GM20000 (cell line): Measurements from ENCODE around the gene SLC35A4.
"Not testable (repeated sequence)": the region's sequence is repeated elsewhere in the genome, so short reads cannot be mapped to it uniquely, and the experiment has no call there.

Experiments used
- DNase-seq: peaks from one replicate; pipeline ENCODE4 v3.0.0; 2012; ENCODE audit warnings: low spot score
- TF ChIP-seq, protein P1 (sequence below): IDR thresholded peaks from 2 replicates; pipeline ENCODE4 v1.5.1; 2012; ENCODE audit warnings: mild to moderate bottlenecking, control low read depth; ENCODE audit errors: extremely low read depth, missing control alignments

SLC35A4 gene

DNA sequence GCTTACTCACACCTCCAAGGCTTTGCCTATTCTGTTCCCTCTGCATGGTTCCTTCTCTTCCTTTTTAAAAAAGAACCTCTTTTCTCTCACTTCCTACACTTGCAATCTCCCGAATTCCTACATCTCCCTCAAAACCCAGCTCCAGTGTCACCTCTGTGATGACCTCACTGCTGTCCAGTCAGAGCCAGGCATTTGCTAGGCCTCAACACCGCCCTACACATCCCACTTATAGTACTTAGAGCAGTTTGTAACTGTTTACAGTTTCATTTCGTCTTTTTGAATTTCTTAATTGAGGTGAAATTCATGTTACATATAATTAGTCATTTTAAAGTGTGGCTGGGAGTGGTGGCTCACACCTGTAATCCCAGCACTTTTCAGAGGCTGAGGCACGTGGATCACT lies 37.5 kb downstream of the SLC35A4 start:
- DNase-seq: no peak
- TF ChIP-seq, protein P1, sequence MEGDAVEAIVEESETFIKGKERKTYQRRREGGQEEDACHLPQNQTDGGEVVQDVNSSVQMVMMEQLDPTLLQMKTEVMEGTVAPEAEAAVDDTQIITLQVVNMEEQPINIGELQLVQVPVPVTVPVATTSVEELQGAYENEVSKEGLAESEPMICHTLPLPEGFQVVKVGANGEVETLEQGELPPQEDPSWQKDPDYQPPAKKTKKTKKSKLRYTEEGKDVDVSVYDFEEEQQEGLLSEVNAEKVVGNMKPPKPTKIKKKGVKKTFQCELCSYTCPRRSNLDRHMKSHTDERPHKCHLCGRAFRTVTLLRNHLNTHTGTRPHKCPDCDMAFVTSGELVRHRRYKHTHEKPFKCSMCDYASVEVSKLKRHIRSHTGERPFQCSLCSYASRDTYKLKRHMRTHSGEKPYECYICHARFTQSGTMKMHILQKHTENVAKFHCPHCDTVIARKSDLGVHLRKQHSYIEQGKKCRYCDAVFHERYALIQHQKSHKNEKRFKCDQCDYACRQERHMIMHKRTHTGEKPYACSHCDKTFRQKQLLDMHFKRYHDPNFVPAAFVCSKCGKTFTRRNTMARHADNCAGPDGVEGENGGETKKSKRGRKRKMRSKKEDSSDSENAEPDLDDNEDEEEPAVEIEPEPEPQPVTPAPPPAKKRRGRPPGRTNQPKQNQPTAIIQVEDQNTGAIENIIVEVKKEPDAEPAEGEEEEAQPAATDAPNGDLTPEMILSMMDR: no peak

DNA sequence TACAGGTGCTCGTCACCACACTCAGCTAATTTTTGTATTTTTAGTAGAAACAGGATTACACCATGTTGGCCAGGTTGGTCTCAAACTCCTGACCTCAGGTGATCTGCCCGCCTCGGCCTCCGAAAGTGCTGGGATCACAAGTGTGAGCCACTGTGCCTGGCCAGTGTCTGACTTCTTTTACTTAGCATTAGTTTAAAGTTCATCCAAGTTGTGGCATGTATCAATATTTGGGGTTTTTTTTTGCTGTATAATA lies 38.7 kb downstream of the SLC35A4 start:
- DNase-seq: not testable (repeated sequence)

DNA sequence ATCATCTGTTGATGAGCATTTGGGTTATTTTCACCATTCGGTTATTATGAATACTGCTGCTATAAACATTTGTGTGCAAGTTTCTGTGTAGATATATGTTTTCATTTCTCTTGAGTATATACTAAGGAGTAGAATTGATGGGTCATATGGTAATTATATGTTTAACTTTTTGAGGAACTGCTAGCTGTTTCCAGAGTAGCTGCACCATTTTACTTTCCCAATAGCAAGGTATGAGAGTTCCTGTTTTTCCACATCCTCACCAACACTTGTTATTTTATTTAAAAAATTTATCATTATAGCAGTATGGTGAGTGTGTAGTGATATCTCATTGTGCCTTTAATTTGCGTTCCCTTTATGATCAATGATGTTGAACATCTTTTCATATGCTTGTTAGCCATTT lies 39.1 kb downstream of the SLC35A4 start:
- TF ChIP-seq, protein P1: no peak
- no peak for DNase-seq

DNA sequence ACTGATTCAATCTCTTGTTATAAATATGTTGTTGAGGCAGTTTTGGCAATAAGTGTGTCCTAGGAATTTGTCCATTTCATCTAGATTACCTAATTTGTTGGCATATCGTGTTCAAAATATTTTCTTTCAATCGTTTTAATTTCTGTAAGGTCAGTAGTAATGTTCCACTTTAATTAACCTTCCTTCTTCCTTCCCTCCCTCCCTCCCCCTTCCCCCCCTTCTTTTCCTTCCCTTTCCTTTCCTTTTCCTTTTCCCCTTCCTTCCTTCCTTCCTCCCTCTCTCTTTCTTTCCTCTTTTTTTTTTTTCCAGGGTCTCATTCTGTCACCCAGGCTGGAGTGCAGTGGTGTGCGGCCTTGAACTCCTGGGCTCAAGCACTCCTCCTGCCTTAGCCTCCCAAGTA lies 41.3 kb downstream of the SLC35A4 start:
- TF ChIP-seq, protein P1: no peak
- DNase-seq: no peak

DNA sequence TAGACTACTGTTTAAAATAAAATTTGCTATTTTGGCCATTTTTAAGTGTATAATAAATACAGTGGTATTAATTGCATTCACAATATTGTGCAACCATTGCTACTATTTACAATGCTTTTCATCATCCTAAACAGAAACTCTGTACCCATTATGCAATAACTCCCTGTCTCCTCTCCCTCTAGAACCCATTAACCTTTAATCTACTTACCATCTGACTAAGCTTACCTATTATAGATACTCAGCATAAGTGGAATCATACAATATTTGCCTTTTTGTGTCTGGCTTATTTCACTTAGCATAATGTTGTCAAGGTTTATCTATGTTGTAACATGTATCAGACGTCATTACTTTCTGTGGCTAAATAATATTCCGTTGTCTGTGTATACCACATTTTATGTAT lies 42.4 kb downstream of the SLC35A4 start:
- DNase-seq: no peak
- TF ChIP-seq, protein P1: no peak

DNA sequence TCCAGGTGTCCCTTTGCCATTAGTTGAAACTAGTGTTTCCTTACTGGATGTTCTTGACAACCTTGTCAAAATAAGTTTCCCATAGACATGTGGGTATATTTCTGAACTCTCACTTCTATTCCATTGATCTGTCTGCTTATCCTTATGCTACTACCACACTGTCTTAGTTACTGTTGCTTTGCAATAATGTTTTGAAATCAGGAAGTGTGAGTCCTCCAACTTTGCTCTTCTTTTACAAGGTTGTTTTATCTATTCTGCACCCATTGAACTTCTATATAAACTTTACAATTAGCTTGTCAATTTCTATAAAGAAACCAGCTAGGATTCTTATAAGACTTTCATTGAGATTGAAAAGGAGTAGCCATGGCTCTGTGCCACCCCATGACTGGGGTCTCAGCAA lies 44.1 kb downstream of the SLC35A4 start:
- DNase-seq: no peak
- TF ChIP-seq, protein P1: no peak

DNA sequence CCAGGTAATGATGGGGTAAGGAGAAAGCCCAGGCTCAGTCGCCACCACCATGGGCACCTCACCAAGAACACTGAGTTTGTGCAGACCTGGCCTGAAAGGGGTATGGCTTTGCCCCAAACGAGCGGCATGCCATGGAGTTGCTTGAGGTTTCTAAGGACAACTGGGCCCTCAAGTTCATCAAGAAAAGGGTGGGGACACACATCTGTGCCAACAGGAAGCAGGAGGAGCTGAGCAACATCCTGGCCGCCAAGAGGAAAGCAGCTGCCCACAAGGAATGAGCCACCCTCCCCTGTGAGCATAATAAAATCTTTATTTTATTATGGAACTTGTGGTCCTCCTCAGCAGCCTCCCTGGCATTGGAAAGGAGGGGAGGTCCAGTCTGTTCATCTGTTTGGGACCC lies 44.5 kb downstream of the SLC35A4 start:
- no peak for DNase-seq
- TF ChIP-seq, protein P1: no peak

DNA sequence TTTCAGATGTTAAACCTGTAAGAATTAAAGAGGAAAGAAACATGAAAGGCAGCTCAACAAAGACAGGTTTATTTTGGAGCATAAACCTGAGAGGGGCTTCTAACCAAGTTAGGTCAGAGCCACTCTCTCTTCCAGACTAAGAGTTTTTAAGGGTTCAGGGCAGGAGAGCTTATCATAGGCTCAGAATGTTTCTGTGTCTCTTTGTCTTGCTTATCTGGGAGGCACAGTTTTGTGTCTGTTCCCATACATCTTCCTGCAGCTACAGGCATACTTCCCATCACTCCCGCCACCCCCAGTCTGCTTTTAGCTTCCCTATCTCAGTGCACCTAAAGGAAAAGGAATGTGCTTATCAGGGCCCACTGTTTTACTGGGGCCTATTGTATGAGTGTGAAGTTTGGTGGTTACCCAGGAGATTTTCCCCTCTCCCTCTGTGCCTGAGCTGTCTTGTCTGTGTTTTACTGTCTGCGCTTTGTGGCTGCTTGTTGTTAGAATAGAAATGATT lies 46.4 kb downstream of the SLC35A4 start:
- no peak for DNase-seq
- TF ChIP-seq, protein P1: no peak
